ENCODE measurements around the gene GET4.

- TF ChIP-seq PATZ1 (tag by site-specific recombination; IDR thresholded peaks at IDR 0.05) (no peak), CTCF (tag by site-specific recombination; IDR thresholded peaks at IDR 0.05) (no peak), GLI4 (tag by site-specific recombination; IDR thresholded peaks at IDR 0.05) (no peak), ZSCAN30 (tag by site-specific recombination; IDR thresholded peaks at IDR 0.05) (no peak), YY1 (tag by site-specific recombination; IDR thresholded peaks at IDR 0.05) (no peak), ZNF146 (tag by site-specific recombination; IDR thresholded peaks at IDR 0.05) (no peak), ZBTB1 (tag by site-specific recombination; IDR thresholded peaks at IDR 0.05) (no peak), ZNF629 (tag by site-specific recombination; IDR thresholded peaks at IDR 0.05) (no peak), KLF16 (tag by site-specific recombination; IDR thresholded peaks at IDR 0.05) (no peak), ZNF510 (tag by site-specific recombination; IDR thresholded peaks at IDR 0.05; ENCODE audit: insufficient replicate concordance) (no peak), ZFP37 (tag by site-specific recombination; IDR thresholded peaks at IDR 0.05) (no peak), ZNF558 (tag by site-specific recombination; IDR thresholded peaks at IDR 0.05) (no peak), SALL2 (tag by site-specific recombination; IDR thresholded peaks at IDR 0.05; ENCODE audit: borderline replicate concordance) (no peak), ZBTB6 (tag by site-specific recombination; IDR thresholded peaks at IDR 0.05) (no peak)
These were observed 8.2 kb upstream of the GET4 start for GRCh38 chr7:868189-868486.
